Caco-2 (cell line): ENCODE results near the gene SORCS2. TPM values are rescaled to one million over a fixed set of nuclear protein-coding genes. Genes with fewer than 3 reads are reported as not detected.

Source experiments
- BruUV-seq: library from RNA; stranded (reverse); fragments of 400-500 nt; replicated peaks from 2 replicates; lab custom pipeline; 2021; lab: Mats Ljungman, UMichigan
- CTCF ChIA-PET: fragments of 300-600 bp; sonication (Branson Sonifier 250); formaldehyde crosslinking; loops from one replicate; lab custom pipeline; 2022; ENCODE audit warnings: antibody characterized with exemption; lab: Charles Lee
- POLR2A ChIA-PET: fragments of 300-600 bp; sonication (Branson Sonifier 250); formaldehyde crosslinking; loops from one replicate; lab custom pipeline; 2022; ENCODE audit warnings: antibody characterized with exemption; lab: Charles Lee
- DNase-seq, 2 experiments: peaks; one replicate each; pipeline versions ENCODE4 v3.0.0 to v3.0.0-alpha.2; 2020 to 2022
- H3K27me3 ChIP-seq: replicated peaks from 2 replicates; pipeline ENCODE4 v1.6.0; 2011; ENCODE audit warnings: low read length; ENCODE audit not compliant: control insufficient read depth, insufficient read depth
- H3K36me3 ChIP-seq: 2 replicates; pipeline ENCODE4 v1.5.1; 2011; ENCODE audit warnings: low read length; ENCODE audit not compliant: control insufficient read depth, insufficient read depth
- H3K4me1 ChIP-seq: fragments of 250-450 bp; sonication (Bioruptor Pico); 2 replicates; pipeline ENCODE4 v1.5.1; 2020; ENCODE audit warnings: mild to moderate bottlenecking
- H3K4me3 ChIP-seq: 2 replicates; pipeline ENCODE4 v1.5.1; 2011; ENCODE audit warnings: low read depth, mild to moderate bottlenecking, control low read depth, low read length
- H3K9me3 ChIP-seq: fragments of 250-450 bp; sonication (Bioruptor Pico); 2 replicates; pipeline ENCODE4 v1.5.1; 2020; ENCODE audit warnings: mild to moderate bottlenecking, moderate library complexity
- H3K27ac Mint-ChIP-seq: one replicate; pipeline ENCODE4 v1.8.0; 2022; ENCODE audit warnings: mixed read lengths; ENCODE audit not compliant: unreplicated experiment
- H3K27me3 Mint-ChIP-seq: one replicate; pipeline ENCODE4 v1.8.0; 2022; ENCODE audit warnings: mixed read lengths; ENCODE audit not compliant: insufficient read depth, unreplicated experiment
- H3K36me3 Mint-ChIP-seq: one replicate; pipeline ENCODE4 v1.8.0; 2022; ENCODE audit warnings: mild to moderate bottlenecking, mixed read lengths; ENCODE audit not compliant: insufficient read depth, unreplicated experiment
- H3K4me1 Mint-ChIP-seq: one replicate; pipeline ENCODE4 v1.8.0; 2022; ENCODE audit warnings: low read depth, mixed read lengths; ENCODE audit not compliant: unreplicated experiment
- H3K4me3 Mint-ChIP-seq: one replicate; pipeline ENCODE4 v1.8.0; 2022; ENCODE audit warnings: mild to moderate bottlenecking, moderate library complexity, mixed read lengths; ENCODE audit not compliant: unreplicated experiment
- H3K9me3 Mint-ChIP-seq: one replicate; pipeline ENCODE4 v1.8.0; 2022; ENCODE audit warnings: mixed read lengths; ENCODE audit not compliant: unreplicated experiment
- CTCF ChIP-seq, 2 experiments: fragments of 200-600 bp in 1 of 2; IDR thresholded peaks; 1 replicate in 1 of 2; 2 replicates in 1 of 2; pipeline versions ENCODE4 v1.5.1 to v1.8.0; 2011 to 2022; ENCODE audit warnings: antibody characterized with exemption in 1 of 2, control low read depth in 1 of 2, inconsistent platforms in 1 of 2, low read depth in 1 of 2, low read length in 1 of 2, mild to moderate bottlenecking in 1 of 2, moderate library complexity in 1 of 2; ENCODE audit not compliant: insufficient read depth in 1 of 2, severe bottlenecking in 1 of 2, unreplicated experiment in 1 of 2
- intact Hi-C: fragments of 100-400 bp; cut with micrococcal nuclease; formaldehyde crosslinking; loops from one replicate; pipeline ENCODE4 v1.10.0; 2022; ENCODE audit not compliant: unreplicated experiment
- total RNA-seq: library from RNA; stranded (reverse); gene quantifications from 2 replicates; pipeline ENCODE4 v1.2.3, GENCODE V29; 2022

The SORCS2 gene
- total RNA-seq, 1 experiment from 2014 or later = 1.6 TPM

GRCh38 chr4:7427361-7427760 lies 235.0 kb downstream of the SORCS2 start:
- Mint-ChIP-seq H3K4me1 (peaks cover 29% of the 10 kb centered on the region), H3K9me3 (no peaks in the 10 kb centered on the region), H3K27me3 (no peaks in the 10 kb centered on the region), H3K27ac (peak overlapping the region; percentile 48), H3K4me3 (no peak overlapping the region), H3K36me3 (peaks cover 14% of the 10 kb centered on the region)
- no peaks in the 10 kb centered on the region for H3K9me3 ChIP-seq
- no peaks in the 10 kb centered on the region for H3K27me3 ChIP-seq
- peaks cover 33% of the 10 kb centered on the region for H3K4me1 ChIP-seq
- intact Hi-C loops = no loop called here
- no peak for TF ChIP-seq CTCF (IDR thresholded peaks at IDR 0.05; ENCODE audit: insufficient read depth in 1 of 2, low read depth in 1 of 2, low read length in 1 of 2, severe bottlenecking in 1 of 2, unreplicated experiment in 1 of 2)
- H3K4me3 ChIP-seq = no peak overlapping the region
- peak in 1 of 2 experiments; percentile 14 for DNase-seq
- CTCF ChIA-PET = no interaction called here
- BruUV-seq = no TSS peak
- POLR2A ChIA-PET = no interaction called here
- H3K36me3 ChIP-seq = no peaks in the 10 kb centered on the region

DNA sequence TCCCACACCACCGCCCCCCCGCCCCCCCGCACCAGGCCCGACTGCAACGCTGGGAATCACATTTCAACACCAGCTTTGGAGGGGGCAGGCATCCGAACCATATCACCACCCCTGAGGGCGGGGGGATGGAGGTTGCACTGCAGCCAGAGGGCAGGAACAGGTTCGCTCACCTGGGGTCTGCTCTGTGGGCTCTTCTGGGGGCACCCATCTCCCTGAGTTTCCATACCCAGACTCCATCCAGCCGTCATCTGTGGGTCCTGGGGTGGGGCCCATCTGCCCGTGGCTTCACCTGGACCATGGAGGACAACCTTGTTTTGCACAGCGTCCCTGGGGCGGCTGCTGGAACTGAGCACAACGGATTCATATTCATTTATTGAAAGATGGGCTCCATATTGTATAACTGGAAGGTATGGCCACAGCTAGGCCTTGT lies 235.5 kb downstream of the SORCS2 start:
- Mint-ChIP-seq H3K4me1 (peaks cover 29% of the 10 kb centered on the region), H3K36me3 (peaks cover 14% of the 10 kb centered on the region), H3K27ac (peak overlapping the region; percentile 97), H3K9me3 (no peaks in the 10 kb centered on the region), H3K27me3 (no peaks in the 10 kb centered on the region), H3K4me3 (no peak overlapping the region)
- Histone ChIP-seq H3K4me1 (peaks cover 33% of the 10 kb centered on the region), H3K4me3 (no peak overlapping the region), H3K9me3 (no peaks in the 10 kb centered on the region), H3K36me3 (no peaks in the 10 kb centered on the region), H3K27me3 (no peaks in the 10 kb centered on the region)
- POLR2A ChIA-PET = no interaction called here
- CTCF ChIA-PET = no interaction called here
- BruUV-seq = no TSS peak
- no peak for TF ChIP-seq CTCF (IDR thresholded peaks at IDR 0.05; ENCODE audit: insufficient read depth in 1 of 2, low read depth in 1 of 2, low read length in 1 of 2, severe bottlenecking in 1 of 2, unreplicated experiment in 1 of 2)
- DNase-seq = peak in 1 of 2 experiments; percentile 13
- intact Hi-C loops = no loop called here

- no peaks in the 10 kb centered on the region for H3K36me3 ChIP-seq
- Mint-ChIP-seq H3K27me3 (no peaks in the 10 kb centered on the region), H3K27ac (peak overlapping the region; percentile 97), H3K36me3 (peaks cover 14% of the 10 kb centered on the region), H3K4me3 (no peak overlapping the region), H3K4me1 (peaks cover 29% of the 10 kb centered on the region), H3K9me3 (no peaks in the 10 kb centered on the region)
- DNase-seq = peak in 1 of 2 experiments; percentile 33
- BruUV-seq = no TSS peak
- POLR2A ChIA-PET = no interaction called here
- H3K27me3 ChIP-seq = no peaks in the 10 kb centered on the region
- peaks cover 33% of the 10 kb centered on the region for H3K4me1 ChIP-seq
- no peaks in the 10 kb centered on the region for H3K9me3 ChIP-seq
- intact Hi-C loops = no loop called here
- no peak for TF ChIP-seq CTCF (IDR thresholded peaks at IDR 0.05; ENCODE audit: insufficient read depth in 1 of 2, low read depth in 1 of 2, low read length in 1 of 2, severe bottlenecking in 1 of 2, unreplicated experiment in 1 of 2)
- CTCF ChIA-PET = no interaction called here
- H3K4me3 ChIP-seq = no peak overlapping the region
Observed at GRCh38 chr4:7428261-7429068, 236.1 kb downstream of the SORCS2 start.
